HG03565 (cell line): ENCODE results near the gene HNRNPUL2.
"Not testable (repeated sequence)": the region's sequence is repeated elsewhere in the genome, so short reads cannot be mapped to it uniquely, and the experiment has no call there.

Experiments used
- ATAC-seq: cut with Tn5 transposase; IDR thresholded peaks from one replicate; pipeline ENCODE4 v1.9.1; 2021; ENCODE audit warnings: mild to moderate bottlenecking, moderate library complexity; ENCODE audit not compliant: unreplicated experiment

The HNRNPUL2 gene

GRCh38 chr11:62727165-62727871 is at the start of gene HNRNPUL2:
TSS of gene HNRNPUL2 (minus strand) at chr11:62727457. CDS start at chr11:62727156, 301 bp downstream.
- ATAC-seq, result peak; percentile 65

- no peak for ATAC-seq
These were observed 48.4 kb upstream of the HNRNPUL2 start for GRCh38 chr11:62775646-62776045.

- no peak for ATAC-seq
These were observed 47.1 kb upstream of the HNRNPUL2 start for GRCh38 chr11:62774407-62774806.

GRCh38 chr11:62771144-62772021 is 44.1 kb upstream of the HNRNPUL2 start, which contains the start of gene TAF6L:
TSS of gene TAF6L (plus strand) at chr11:62771396. CDS start at chr11:62775784, 4,388 bp downstream.
- ATAC-seq, result peak; percentile 68

- peak; percentile 2 for ATAC-seq
These were observed 43.5 kb upstream of the HNRNPUL2 start for GRCh38 chr11:62770778-62771143.

GRCh38 chr11:62760867-62761227 is 33.6 kb upstream of the HNRNPUL2 start:
- not testable (repeated sequence) for ATAC-seq

- no peak for ATAC-seq
These were observed 30.9 kb upstream of the HNRNPUL2 start for GRCh38 chr11:62757846-62758788.

GRCh38 chr11:62755086-62755615 is 27.9 kb upstream of the HNRNPUL2 start:
- ATAC-seq, result no peak

- ATAC-seq, result peak; percentile 94
These were observed 26.7 kb upstream of the HNRNPUL2 start, which contains the start of gene ZBTB3 for GRCh38 chr11:62753736-62754603. TSS of gene ZBTB3 (minus strand) at chr11:62754160. CDS start at chr11:62753664, 496 bp downstream.

- ATAC-seq, result no peak
These were observed 25.9 kb upstream of the HNRNPUL2 start for GRCh38 chr11:62752994-62753735.

- no peak for ATAC-seq
These were observed 25.0 kb upstream of the HNRNPUL2 start for GRCh38 chr11:62752177-62752785.

GRCh38 chr11:62749931-62750330 is 22.7 kb upstream of the HNRNPUL2 start:
- ATAC-seq, result not testable (repeated sequence)

- no peak for ATAC-seq
These were observed 20.4 kb upstream of the HNRNPUL2 start for GRCh38 chr11:62747475-62748160.

- ATAC-seq, result no peak
These were observed 9.9 kb upstream of the HNRNPUL2 start for GRCh38 chr11:62737196-62737595.

GRCh38 chr11:62732830-62733229 is 5.6 kb upstream of the HNRNPUL2 start:
- ATAC-seq, result no peak

GRCh38 chr11:62730076-62730475 is 2.8 kb upstream of the HNRNPUL2 start:
- not testable (repeated sequence) for ATAC-seq

- ATAC-seq, result no peak
These were observed 1.1 kb upstream of the HNRNPUL2 start, which contains the start of gene TTC9C for GRCh38 chr11:62728171-62728988. TSS of gene TTC9C (plus strand) at chr11:62728486. CDS start at chr11:62728849, 363 bp downstream.
